Measurements from ENCODE around the gene SLC45A2.

DNA sequence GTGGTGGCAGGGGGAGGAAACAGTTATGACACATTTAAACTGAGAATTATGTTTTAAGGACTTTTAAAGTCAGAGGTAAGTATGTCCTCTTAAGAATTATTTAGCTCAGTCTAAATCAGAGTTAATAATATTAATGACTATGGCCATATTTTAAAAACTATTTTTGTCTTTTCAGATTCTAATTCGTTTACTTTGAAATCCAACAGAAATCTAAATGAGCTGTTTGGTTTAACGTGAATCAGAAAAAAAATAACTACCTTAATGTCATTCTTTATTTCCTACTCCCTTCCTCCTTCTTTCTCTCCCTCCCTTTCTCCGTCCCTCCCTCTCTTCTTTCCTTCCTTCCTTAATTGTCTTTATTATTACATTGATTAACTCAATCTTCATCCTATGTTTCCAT, 43.9 kb upstream of the SLC45A2 start:
- TF ChIP-seq EP300 (IDR thresholded peaks at IDR 0.05; ENCODE audit: borderline replicate concordance) (no peak), YY1 (IDR thresholded peaks at IDR 0.05; ENCODE audit: low read depth) (no peak), ZBTB7A (IDR thresholded peaks at IDR 0.05; ENCODE audit: low read depth) (no peak), RAD21 (IDR thresholded peaks at IDR 0.05; ENCODE audit: low read depth) (no peak)
- TF ChIP-seq, protein P1, sequence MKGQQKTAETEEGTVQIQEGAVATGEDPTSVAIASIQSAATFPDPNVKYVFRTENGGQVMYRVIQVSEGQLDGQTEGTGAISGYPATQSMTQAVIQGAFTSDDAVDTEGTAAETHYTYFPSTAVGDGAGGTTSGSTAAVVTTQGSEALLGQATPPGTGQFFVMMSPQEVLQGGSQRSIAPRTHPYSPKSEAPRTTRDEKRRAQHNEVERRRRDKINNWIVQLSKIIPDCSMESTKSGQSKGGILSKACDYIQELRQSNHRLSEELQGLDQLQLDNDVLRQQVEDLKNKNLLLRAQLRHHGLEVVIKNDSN (IDR thresholded peaks at IDR 0.05), result no peak
- TF ChIP-seq, protein P2, sequence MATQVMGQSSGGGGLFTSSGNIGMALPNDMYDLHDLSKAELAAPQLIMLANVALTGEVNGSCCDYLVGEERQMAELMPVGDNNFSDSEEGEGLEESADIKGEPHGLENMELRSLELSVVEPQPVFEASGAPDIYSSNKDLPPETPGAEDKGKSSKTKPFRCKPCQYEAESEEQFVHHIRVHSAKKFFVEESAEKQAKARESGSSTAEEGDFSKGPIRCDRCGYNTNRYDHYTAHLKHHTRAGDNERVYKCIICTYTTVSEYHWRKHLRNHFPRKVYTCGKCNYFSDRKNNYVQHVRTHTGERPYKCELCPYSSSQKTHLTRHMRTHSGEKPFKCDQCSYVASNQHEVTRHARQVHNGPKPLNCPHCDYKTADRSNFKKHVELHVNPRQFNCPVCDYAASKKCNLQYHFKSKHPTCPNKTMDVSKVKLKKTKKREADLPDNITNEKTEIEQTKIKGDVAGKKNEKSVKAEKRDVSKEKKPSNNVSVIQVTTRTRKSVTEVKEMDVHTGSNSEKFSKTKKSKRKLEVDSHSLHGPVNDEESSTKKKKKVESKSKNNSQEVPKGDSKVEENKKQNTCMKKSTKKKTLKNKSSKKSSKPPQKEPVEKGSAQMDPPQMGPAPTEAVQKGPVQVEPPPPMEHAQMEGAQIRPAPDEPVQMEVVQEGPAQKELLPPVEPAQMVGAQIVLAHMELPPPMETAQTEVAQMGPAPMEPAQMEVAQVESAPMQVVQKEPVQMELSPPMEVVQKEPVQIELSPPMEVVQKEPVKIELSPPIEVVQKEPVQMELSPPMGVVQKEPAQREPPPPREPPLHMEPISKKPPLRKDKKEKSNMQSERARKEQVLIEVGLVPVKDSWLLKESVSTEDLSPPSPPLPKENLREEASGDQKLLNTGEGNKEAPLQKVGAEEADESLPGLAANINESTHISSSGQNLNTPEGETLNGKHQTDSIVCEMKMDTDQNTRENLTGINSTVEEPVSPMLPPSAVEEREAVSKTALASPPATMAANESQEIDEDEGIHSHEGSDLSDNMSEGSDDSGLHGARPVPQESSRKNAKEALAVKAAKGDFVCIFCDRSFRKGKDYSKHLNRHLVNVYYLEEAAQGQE (IDR thresholded peaks at IDR 0.05; ENCODE audit: low read depth), result no peak
